Subcutaneous abdominal adipose tissue (tissue), 5 donors: ENCODE results near the gene RPLP1.

ENCODE experiments used
- H3K27ac ChIP-seq: one replicate; pipeline ENCODE4 v1.7.0; 2013; ENCODE audit warnings: low read depth, mild to moderate bottlenecking, inconsistent platforms, low read length, moderate library complexity
- H3K27me3 ChIP-seq, 5 donors: one replicate each; pipeline ENCODE4 v1.7.0; 2013; ENCODE audit warnings: low read length in 5 of 5, inconsistent platforms in 1 of 5; ENCODE audit not compliant: control insufficient read depth in 5 of 5, insufficient read depth in 4 of 5
- H3K36me3 ChIP-seq, 5 donors: one replicate each; pipeline ENCODE4 v1.7.0; 2013; ENCODE audit warnings: low read length in 5 of 5; ENCODE audit not compliant: control insufficient read depth in 5 of 5, insufficient read depth in 5 of 5
- H3K4me1 ChIP-seq, 5 donors: one replicate each; pipeline ENCODE4 v1.7.0; 2013; ENCODE audit warnings: low read length in 5 of 5, mild to moderate bottlenecking in 3 of 5, moderate library complexity in 1 of 5; ENCODE audit not compliant: control insufficient read depth in 5 of 5, insufficient read depth in 5 of 5
- H3K4me3 ChIP-seq, 5 donors: one replicate each; pipeline ENCODE4 v1.7.0; 2013; ENCODE audit warnings: low read length in 5 of 5, low read depth in 1 of 5
- H3K9ac ChIP-seq, 5 donors: one replicate each; pipeline ENCODE4 v1.7.0; 2013; ENCODE audit warnings: low read length in 5 of 5, mild to moderate bottlenecking in 4 of 5, moderate library complexity in 3 of 5
- H3K9me3 ChIP-seq, 5 donors: one replicate each; pipeline ENCODE4 v1.7.0; 2013; ENCODE audit warnings: low read length in 5 of 5; ENCODE audit not compliant: control insufficient read depth in 5 of 5
- donor health status: healthy.
- donor health status: healthy.
- donor health status: healthy.
- donor health status: healthy.
- donor health status: healthy.

RPLP1 gene

DNA sequence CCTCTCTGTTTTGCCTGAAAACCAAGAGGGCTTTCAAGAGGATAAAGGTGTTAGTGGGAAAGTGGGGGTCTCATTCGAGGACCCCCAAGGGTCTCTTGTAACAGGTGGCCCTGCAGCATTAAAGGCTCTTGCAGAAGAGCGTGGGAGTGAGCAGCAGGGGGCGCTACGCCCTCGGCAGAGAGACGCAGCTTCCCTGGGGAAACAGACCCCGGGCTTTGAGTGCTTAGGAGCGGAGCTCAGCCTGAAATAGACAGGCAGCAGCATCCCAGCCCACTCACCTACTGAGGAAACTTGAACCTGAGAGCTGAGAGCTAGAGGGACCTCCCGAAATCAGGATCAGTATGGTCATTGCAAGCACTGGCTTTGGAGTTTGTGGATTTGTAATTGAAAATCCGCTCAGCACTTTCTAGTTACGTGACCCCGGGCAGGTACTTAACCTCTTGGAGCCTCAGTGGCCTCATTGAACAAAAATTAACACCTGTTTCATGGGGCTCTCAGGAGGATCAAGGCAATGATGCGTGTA lies 25.7 kb downstream of the RPLP1 start:
- H3K9me3 ChIP-seq: peaks cover 0 to 3% (median 0%) of the 10 kb centered on the region in 5 donors
- peaks cover 0 to 13% (median 3%) of the 10 kb centered on the region in 5 donors for H3K4me1 ChIP-seq
- no peaks in the 10 kb centered on the region for H3K36me3 ChIP-seq
- H3K9ac ChIP-seq: no peak overlapping the region
- H3K4me3 ChIP-seq: no peak overlapping the region
- H3K27ac ChIP-seq: no peak overlapping the region
- no peaks in the 10 kb centered on the region for H3K27me3 ChIP-seq

DNA sequence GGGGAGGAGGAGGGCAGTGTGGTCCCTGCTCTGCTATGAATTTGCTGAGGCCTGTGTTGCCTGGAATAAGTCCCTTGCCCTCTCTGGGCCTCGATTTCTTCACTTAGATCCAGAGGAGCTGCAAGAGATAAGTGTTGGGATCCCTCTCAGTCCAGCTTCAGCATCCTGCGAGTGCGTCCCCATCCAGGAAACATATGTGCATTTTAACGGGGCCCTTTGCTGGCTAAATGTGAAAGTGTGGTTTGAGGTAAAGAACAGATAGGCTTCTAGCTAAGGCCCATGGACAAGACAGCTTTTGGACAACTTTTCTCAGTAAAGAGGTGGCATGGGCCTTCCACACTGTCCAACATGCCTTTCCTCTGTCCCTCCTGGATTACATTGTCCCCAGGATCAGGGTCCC lies 26.5 kb downstream of the RPLP1 start:
- H3K27me3 ChIP-seq: no peaks in the 10 kb centered on the region
- peaks cover 0 to 3% (median 0%) of the 10 kb centered on the region in 5 donors for H3K9me3 ChIP-seq
- H3K27ac ChIP-seq: no peak overlapping the region
- H3K4me3 ChIP-seq: no peak overlapping the region
- peaks cover 0 to 13% (median 3%) of the 10 kb centered on the region in 5 donors for H3K4me1 ChIP-seq
- no peak overlapping the region for H3K9ac ChIP-seq
- no peaks in the 10 kb centered on the region for H3K36me3 ChIP-seq

DNA sequence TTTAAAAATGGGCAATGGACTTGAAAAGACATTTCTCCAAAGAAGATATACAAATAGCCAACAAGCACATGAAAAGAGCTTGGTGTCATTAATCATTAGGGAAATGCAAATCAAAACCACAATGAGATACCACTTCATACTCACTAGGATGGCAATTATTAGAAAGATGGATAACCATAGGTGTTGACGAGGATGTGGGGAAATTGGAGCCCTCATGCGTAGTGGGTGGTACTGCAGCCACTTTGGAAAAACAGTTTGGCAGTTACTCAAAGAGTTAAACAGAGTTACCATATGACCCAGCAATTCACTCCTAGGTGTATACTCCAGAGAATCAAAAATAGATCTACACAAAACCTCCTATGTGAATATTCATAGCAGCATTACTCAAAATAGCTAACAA lies 27.4 kb downstream of the RPLP1 start:
- no peaks in the 10 kb centered on the region for H3K27me3 ChIP-seq
- peaks cover 3 to 16% (median 4%) of the 10 kb centered on the region in 5 donors for H3K4me1 ChIP-seq
- H3K27ac ChIP-seq: no peak overlapping the region
- peaks cover 0 to 3% (median 0%) of the 10 kb centered on the region in 5 donors for H3K9me3 ChIP-seq
- H3K36me3 ChIP-seq: no peaks in the 10 kb centered on the region
- no peak overlapping the region for H3K4me3 ChIP-seq
- H3K9ac ChIP-seq: no peak overlapping the region

DNA sequence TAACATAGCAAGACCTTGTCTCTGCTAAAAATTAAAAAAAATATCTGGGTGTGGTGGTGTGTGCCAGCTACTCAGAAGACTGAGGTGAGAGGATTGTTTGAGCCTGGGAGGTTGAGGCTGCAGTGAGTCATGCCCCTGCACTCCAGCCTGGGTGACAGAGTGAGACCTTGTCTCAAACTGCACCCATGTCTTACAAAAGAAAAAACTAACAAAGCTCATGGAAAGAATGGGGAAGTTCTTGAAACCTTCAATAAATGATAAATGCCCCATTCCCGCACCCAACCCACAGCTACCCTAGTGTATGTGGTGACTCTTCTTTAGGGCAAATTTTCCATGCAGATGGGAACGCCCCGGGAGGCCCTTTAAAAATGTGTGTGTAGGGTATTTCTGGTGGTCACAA lies 28.3 kb downstream of the RPLP1 start:
- Histone ChIP-seq H3K9me3 (peaks cover 0 to 5% (median 0%) of the 10 kb centered on the region in 5 donors), H3K36me3 (no peaks in the 10 kb centered on the region), H3K4me1 (peaks cover 3 to 22% (median 7%) of the 10 kb centered on the region in 5 donors), H3K27me3 (no peaks in the 10 kb centered on the region), H3K4me3 (no peak overlapping the region), H3K27ac (no peak overlapping the region), H3K9ac (no peak overlapping the region)

DNA sequence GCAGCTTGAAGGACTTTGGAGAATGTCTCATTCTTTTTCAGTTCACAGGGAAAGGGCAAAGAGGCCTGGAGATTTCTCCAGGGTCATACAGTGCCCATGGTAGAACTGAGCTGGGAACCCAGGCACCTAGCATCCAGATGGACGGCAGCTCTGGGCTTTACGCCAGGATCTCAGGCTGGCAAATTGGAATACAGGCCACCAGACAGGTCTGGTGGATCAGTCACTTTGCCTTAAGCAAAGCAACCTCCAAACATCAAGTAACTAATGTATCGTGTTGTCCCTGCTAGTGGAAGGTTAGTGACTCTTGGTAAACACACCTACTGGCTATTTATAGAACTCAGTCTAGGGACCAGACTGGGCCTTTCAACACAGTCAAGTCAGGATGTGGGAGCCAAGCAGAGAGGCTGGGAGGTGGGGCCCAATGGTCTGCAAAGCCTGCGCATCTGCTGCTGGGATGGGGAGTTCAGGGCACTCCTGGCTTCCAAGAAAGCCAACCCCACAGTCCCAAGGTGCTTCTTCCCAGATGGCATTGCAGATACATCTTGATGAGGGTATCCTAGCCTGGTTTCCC lies 30.2 kb downstream of the RPLP1 start:
- H3K9me3 ChIP-seq: peaks cover 0 to 5% (median 0%) of the 10 kb centered on the region in 5 donors
- H3K9ac ChIP-seq: no peak overlapping the region
- no peak overlapping the region for H3K27ac ChIP-seq
- no peaks in the 10 kb centered on the region for H3K27me3 ChIP-seq
- peaks cover 3 to 23% (median 7%) of the 10 kb centered on the region in 5 donors for H3K4me1 ChIP-seq
- no peak overlapping the region for H3K4me3 ChIP-seq
- no peaks in the 10 kb centered on the region for H3K36me3 ChIP-seq

DNA sequence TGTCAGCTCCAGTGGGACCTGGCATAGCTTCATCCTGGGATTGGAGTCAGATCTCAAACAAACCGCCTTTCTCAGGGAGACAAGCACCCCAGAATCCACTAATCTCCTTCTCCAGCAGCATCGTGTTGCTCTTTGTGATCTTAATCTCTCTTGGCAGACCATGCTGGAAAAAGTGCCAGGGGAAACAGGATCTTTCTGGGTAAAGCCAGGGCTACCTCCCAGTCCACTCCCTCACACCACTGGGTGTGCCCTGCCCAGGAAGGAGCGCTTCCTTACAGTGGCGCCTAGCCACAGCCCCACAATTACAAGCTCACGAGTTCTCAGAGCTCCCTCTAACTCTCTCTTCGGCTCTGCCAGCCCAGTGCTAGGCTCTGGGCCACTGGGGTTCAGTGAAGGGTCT lies 32.2 kb downstream of the RPLP1 start:
- Histone ChIP-seq H3K27me3 (no peaks in the 10 kb centered on the region), H3K4me3 (no peak overlapping the region), H3K4me1 (peaks cover 7 to 36% (median 17%) of the 10 kb centered on the region in 5 donors), H3K36me3 (no peaks in the 10 kb centered on the region), H3K27ac (no peak overlapping the region), H3K9me3 (peaks cover 0 to 5% (median 0%) of the 10 kb centered on the region in 5 donors), H3K9ac (no peak overlapping the region)

DNA sequence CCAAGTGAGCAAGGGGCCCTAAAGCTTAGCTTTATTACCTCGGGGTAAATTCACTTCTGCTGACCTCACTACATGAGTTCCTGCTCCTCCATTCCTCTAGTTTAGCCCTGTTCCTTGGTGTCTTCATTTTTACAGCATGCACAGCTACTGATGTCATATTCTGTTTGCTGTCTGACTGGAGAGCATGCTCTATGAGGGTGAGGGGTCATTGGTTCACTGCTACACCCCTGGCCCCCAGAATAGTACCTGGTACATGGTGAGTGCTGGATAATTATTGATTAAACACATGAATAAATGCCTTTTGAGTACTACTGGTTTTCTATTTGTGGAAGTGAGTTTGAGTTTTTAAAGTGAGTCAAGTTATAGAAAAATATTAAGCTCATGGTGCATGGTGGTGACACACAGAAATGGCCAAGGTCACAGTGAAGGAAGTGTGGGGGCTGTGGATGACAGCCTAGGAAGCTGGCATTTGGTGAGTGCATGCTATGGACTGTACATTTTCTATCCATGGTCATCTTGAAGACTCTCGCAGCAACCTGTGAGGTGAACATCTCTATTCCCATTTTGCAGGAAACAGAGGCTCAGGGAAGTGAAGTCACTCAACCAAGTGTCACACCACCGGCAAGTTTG lies 34.0 kb downstream of the RPLP1 start:
- Histone ChIP-seq H3K4me1 (peaks cover 13 to 53% (median 27%) of the 10 kb centered on the region in 5 donors), H3K4me3 (no peak overlapping the region), H3K27me3 (no peaks in the 10 kb centered on the region), H3K27ac (no peak overlapping the region), H3K9ac (no peak overlapping the region), H3K36me3 (no peaks in the 10 kb centered on the region), H3K9me3 (peaks cover 0 to 5% (median under 1%) of the 10 kb centered on the region in 5 donors)

DNA sequence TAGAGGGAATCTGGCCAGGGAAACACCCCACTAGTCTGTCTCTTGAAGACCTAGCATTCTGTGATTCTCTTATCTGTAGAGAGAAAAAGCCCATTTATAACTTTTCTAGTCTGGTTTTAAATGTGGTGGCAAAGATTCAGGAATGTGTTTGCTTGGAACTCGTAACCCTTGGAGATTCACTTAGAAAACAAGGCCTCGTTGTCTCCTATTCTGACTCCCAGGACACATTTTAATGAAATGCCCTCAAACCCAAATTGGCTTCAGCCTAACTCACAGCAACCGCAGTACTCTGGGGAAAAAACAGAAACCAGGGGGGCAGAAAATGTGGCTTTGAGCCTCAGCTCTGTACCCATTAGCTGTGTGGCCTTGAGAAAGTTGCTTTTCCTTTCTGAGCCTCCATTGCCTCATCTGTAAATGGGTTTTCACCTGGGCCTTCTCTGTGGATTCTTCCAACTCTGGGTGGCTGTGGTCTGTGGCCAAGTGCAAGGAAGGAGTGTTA lies 36.5 kb downstream of the RPLP1 start:
- Histone ChIP-seq H3K4me3 (no peak overlapping the region), H3K27ac (peak overlapping the region; percentile 43), H3K4me1 (peaks cover 13 to 60% (median 33%) of the 10 kb centered on the region in 5 donors)

DNA sequence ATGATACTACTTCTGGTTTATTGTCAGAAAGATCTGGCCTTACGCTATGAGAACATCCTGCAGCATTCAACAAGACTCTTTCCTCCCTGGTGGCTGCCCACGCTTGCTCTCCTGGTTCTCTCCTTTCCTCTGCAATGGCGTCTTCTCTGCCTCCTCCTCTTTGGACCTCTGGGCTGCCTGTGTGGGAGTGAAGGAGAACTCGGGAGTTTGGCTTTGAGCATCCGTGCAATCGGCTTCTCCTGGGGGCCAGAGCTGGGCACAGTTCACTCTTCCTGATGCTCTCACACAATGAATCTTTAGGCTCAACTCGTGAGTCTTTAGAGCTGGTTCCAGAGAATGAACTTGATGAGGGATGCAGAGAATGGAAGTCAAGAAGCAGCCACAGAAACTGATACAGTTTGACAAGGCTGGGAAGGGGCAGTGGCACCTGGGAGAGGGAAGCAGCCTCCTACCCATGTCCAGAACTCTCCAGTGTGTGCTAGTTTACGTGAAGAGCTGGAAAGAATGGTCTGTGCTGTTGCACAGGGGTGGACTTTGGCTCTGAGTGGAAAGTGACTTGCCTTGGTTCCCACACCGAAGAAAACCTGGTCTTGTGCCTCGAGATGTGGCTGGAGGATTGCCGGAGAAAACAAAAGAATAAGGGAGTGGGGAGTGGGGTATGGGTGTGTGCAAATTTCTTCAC lies 37.9 kb downstream of the RPLP1 start:
- peak overlapping the region; percentile 43 for H3K27ac ChIP-seq
- H3K9ac ChIP-seq: no peak overlapping the region
- H3K4me1 ChIP-seq: peaks cover 13 to 51% (median 26%) of the 10 kb centered on the region in 5 donors
- H3K36me3 ChIP-seq: no peaks in the 10 kb centered on the region
- no peaks in the 10 kb centered on the region for H3K27me3 ChIP-seq
- H3K4me3 ChIP-seq: peak overlapping the region in 1 of 5 donors; percentile 39
- peaks cover 0 to 8% (median 2%) of the 10 kb centered on the region in 5 donors for H3K9me3 ChIP-seq

More for the DNA sequence above, 36.5 kb downstream of the RPLP1 start:
- Histone ChIP-seq H3K36me3 (no peaks in the 10 kb centered on the region), H3K27me3 (no peaks in the 10 kb centered on the region), H3K9me3 (peaks cover 0 to 8% (median 2%) of the 10 kb centered on the region in 5 donors), H3K9ac (no peak overlapping the region)
